ENCODE measurements around the gene HAVCR1.
A peak's percentile ranks its signal among the peaks of the same experiment; 100 is the strongest.
"Not testable (repeated sequence)": the region's sequence is repeated elsewhere in the genome, so short reads cannot be mapped to it uniquely, and the experiment has no call there.

The HAVCR1 gene

GRCh38 chr5:157049605-157050004, 9.3 kb downstream of the HAVCR1 start:
- DNase-seq (ENCODE audit: low read depth), result peak; percentile 55

DNA sequence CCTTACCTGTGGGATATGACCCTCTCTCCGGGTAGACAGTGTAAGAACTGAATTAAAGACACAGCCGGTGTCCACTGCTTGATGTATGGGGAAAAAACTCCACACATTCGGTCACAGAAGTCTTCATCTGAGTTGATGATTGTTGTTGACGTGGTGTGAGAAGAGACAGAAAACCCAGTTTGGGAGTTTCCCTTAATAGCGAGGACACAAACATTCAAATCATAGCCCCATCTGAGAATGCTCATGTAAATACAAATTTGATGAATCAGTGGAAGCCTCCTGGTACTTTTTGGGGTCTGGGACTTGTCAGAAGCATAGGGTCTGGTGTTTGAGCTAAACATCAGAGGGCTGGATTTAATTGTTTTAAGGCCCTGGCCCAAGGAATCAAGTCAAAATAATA, 11.0 kb downstream of the HAVCR1 start:
- no peak for DNase-seq (ENCODE audit: low read depth)

GRCh38 chr5:157047016-157047415, 11.9 kb downstream of the HAVCR1 start:
- DNase-seq (ENCODE audit: low read depth), result not testable (repeated sequence)

DNA sequence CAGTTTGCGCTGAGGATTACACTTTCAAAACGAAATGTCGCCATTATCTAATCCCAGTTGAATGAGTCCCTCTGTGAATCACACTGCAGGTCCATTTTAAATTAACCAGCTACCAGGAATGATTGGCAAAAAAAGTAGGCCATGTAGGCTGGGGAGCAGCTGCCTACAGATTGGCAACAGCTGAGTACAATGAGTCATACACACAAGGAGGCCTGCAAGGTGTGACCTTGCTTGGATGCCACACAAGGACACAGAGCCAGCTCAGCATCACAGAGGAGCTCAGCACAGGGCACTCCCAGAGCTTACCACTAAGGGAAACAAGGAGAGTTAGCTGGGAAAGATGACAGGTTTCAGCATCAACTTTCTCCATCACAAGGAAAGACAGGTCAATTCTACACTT, 12.9 kb downstream of the HAVCR1 start:
- DNase-seq (ENCODE audit: low read depth), result peak; percentile 8

DNA sequence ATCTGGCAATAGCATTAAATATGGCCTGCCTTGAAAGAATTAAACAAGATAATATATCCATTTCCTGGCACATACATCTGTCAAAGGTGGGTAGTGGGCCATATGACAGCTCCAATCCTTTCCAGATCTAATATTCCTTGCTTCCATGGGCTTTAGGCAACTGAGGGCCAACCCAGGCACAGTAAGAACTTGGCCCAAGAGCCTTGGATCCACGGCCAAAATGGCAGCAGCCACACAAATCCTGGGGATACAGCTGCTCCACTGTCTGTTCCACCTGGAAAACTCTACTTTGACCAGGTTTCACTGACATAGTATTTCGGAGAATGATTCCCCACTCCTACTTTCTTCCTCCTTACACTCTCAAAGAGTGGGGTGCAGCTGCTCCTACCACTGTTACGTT, 13.3 kb downstream of the HAVCR1 start:
- DNase-seq (ENCODE audit: low read depth), result no peak

GRCh38 chr5:157038568-157039187, 20.2 kb downstream of the HAVCR1 start:
- DNase-seq (ENCODE audit: low read depth), result no peak

- DNase-seq (ENCODE audit: low read depth), result not testable (repeated sequence)
Observed at GRCh38 chr5:157034106-157035072, 24.5 kb downstream of the HAVCR1 start.

DNA sequence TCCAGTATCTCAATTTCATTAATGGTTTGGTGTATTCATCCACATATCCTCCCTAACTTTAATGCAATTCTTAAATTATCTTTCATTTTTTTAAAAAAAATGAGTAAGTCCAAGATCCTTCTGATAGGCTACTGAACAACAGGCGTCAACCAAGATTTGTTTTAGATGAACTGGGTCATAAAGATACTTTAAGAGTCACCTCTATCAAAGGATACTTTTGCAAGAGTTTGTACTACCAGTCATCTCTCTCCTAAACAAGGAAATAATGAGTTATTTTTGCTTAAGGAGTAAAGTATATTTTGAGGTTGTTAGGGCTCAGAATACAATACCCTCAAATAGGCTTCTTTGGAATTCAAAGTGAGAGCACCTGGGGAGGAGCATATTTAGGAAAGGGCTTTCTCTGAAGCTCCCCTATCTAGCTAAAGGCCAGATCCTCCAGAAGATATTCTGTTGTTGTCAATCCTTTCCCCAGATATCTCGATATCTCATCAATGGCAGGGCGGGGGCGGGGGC, 25.8 kb downstream of the HAVCR1 start:
- no peak for DNase-seq (ENCODE audit: low read depth)

DNA sequence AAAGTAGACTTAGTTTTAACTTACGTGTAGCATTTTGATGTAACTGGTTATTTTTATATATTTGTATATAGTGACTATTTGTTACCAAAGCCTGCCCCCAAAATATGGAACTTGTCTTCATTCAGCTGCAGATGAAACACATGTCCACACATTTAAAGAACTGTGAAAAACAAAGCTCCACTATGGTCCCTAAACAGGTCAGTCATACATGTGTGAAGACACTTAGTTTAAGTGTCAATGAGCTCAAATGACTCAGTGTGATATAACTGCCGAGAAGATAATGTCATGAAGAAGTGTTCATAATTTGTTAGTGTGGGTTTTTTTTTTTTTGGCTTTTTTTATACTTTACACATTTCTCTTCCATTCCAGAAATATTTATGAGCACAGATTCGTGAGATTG, 28.2 kb downstream of the HAVCR1 start:
- no peak for DNase-seq (ENCODE audit: low read depth)

DNA sequence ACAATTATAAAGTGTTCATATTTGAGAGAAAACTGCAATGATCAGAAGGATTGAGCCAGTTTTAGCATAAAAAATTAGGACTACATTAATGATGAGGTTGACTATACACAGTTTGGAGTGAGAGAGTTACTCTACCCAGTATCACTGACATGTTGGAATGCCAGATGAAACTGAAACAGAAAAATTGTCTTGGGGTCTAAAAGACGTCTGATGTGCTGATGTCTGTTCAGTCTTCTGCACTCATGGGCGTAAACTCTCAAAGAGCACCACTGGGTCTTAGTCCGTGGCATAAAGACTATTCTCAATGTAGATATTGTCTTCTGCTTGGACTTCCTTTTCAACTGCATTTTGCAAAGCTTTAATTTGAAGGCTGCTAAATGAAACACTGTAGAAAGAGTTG, 29.5 kb downstream of the HAVCR1 start:
- DNase-seq (ENCODE audit: low read depth), result no peak

GRCh38 chr5:157027663-157028062, 31.3 kb downstream of the HAVCR1 start:
- not testable (repeated sequence) for DNase-seq (ENCODE audit: low read depth)

- DNase-seq (ENCODE audit: low read depth), result no peak
Observed at GRCh38 chr5:157026789-157027424, 32.0 kb downstream of the HAVCR1 start.

DNA sequence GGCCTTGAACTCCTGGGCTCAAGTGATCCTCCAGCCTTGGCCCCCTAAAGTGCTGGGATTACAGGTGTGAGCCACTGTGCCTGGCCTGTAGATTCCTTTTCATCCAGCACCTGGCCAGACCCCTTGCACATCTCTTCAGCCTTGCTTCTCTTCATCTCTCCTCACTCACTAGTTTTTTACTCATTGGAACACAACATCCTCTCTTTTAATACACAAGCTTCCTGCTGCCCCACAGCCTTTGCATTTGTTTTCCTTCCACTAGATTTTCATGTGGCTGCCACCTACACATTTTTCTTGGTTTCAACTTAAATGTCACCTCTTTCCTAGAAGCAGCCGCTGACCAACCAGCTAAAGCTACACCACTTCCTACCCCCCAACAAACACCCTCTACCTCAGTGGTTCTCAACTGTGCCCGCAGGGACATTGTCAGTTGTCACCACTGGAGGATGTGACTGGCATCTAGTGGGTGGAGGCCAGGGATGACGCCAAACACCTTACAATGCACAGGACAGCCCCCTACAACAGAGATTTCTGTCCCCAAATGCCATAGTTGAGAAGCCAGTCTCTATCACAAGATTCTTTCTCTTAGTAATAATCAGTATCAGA, 33.7 kb downstream of the HAVCR1 start:
- DNase-seq (ENCODE audit: low read depth), result no peak

DNA sequence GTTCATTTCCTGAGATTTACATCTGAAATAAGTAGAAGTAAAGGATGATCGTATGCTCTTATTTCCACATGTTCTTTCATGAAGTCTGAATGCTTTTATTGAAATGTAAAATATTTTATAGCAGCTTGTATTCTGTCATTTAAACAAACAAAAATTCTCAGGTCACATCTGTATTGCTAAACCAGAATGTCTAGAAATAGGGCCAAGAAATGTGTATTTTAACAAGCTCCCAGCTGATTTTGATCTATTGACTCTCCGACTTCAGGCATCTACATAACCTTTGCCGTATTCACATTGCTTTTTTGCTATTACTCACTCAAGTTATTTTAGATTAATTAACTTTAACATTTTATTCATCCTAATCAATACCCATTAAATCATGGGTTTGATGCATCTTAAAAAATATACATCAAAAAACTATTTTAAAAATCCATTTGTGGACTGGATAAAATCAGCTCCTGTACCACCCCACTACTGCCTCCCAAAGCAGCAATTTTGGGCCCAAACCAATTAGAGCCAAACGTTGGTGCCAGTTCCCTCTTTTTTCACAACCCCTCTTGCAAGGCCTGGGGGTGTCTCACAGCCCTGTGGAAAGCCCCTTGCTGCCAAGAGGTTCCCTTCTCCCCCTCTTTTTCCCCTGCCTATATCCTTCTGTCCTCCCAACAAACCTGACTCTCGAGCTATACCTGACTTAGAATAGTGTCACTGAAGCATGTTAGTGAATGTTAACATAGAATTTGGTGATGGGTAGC, 34.5 kb downstream of the HAVCR1 start:
- no peak for DNase-seq (ENCODE audit: low read depth)

DNA sequence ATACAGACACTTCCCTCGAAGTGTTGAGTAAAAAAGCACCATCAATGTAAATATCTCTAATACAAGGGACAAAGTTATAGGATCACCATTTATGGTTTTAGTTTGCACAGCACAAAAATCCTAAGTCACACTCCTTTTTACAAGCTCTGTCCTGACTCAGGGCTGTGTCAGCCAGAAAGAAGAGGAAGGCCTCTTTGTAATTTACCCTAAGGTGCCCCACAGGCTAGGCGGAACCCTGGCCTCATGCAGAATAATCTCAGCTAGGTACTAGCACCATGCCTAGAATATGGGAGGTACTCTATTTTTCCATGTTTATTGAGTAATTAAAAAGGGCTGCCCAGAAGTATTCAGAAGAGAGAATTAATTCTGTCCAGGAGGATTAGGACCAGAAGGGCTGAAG, 36.9 kb downstream of the HAVCR1 start:
- no peak for DNase-seq (ENCODE audit: low read depth)

- DNase-seq (ENCODE audit: low read depth), result no peak
Observed at GRCh38 chr5:157020511-157021222, 38.2 kb downstream of the HAVCR1 start.

DNA sequence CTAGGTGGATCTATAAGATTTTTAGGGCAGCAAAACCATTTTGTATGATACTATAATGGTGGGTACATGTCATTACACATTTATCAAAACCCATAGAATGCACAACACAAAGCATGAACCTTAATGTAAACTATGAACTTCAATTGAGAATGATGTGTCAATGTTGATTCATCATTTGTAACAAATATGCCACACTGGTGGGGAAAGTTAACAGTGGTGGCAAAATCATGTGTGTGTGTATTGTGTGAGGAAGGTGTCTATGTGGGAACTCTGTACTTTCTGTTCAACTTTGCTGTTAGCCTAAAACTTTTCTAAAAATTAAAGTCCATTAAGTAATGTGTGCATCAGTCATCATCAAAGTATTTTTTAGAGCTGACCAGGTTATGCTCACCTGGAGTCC, 38.9 kb downstream of the HAVCR1 start:
- no peak for DNase-seq (ENCODE audit: low read depth)

- DNase-seq (ENCODE audit: low read depth), result not testable (repeated sequence)
Observed at GRCh38 chr5:157014143-157014542, 44.8 kb downstream of the HAVCR1 start.

GRCh38 chr5:157006262-157006661, 52.7 kb downstream of the HAVCR1 start:
- no peak for DNase-seq (ENCODE audit: low read depth)

- DNase-seq (ENCODE audit: low read depth), result peak; percentile 10
Observed at GRCh38 chr5:157004893-157005551, 53.9 kb downstream of the HAVCR1 start.

All from amniotic epithelial cell (primary cell).